IPS-NIHi7 (cell line): ENCODE data around the gene ITGAD.
A peak's percentile ranks its signal among the peaks of the same experiment; 100 is the strongest.

Experiments
- DNase-seq: peaks from one replicate; pipeline ENCODE4 v3.0.0; 2012; ENCODE audit warnings: mixed read lengths; ENCODE audit errors: extremely low spot score

Gene ITGAD

GRCh38 chr16:31365131-31365865 is 27.8 kb upstream of the ITGAD start:
- no peak for DNase-seq

DNA sequence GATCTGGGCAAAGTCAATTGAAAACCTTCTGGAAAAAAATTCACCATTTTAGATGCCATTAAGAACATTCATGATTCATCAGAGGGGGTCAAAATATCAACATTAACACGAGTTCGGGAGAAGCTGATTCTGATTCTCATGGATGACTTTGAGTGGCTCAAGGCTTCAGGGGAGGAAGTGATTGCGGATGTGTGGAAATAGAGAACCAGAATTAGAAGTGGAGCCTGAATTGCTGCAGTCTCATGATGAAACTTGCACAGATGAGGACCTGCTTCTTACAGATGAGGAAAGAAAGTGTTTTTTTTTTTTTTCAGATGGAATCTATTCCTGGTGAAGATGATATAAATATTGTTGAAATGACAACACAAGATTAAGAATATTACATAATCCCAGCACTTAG is 25.3 kb upstream of the ITGAD start:
- no peak for DNase-seq

DNA sequence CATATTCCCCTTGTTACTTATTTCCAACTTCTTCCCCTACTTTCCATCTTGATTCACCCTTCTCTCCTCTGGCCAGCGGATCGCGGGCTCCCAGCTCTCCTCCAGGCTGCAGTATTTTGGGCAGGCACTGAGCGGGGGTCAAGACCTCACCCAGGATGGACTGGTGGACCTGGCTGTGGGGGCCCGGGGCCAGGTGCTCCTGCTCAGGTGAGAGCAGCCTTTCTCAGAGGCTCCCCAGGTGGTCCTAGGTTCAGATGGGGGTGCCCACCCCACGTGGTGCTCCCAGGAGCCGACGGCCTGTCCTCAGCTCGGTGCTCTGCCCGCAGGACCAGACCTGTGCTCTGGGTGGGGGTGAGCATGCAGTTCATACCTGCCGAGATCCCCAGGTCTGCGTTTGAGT is 22.1 kb upstream of the ITGAD start:
- no peak for DNase-seq

- DNase-seq, result no peak
Measured at GRCh38 chr16:31371619-31372484, 21.3 kb upstream of the ITGAD start.

- no peak for DNase-seq
Measured at GRCh38 chr16:31373235-31373634, 19.9 kb upstream of the ITGAD start.

DNA sequence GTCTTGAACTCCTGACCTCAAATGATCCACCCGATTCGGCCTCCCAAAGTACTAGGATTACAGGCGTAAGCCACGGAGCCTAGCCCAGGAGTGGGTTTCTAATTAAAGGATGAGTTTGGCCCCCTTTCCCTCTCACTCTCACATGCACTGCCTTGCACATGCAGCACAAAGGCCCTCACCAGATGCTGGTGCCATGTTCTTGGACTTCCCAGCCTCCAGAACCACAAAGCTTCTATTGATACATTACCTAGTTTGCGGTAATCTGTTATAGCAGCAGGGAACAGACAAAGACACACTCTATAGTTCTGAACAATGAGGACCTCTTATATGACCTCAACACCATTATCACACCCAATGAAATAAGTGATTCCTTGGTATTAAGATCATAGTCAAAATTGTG is 17.9 kb upstream of the ITGAD start:
- DNase-seq, result no peak

GRCh38 chr16:31376705-31377104 is 16.4 kb upstream of the ITGAD start:
- no peak for DNase-seq

- DNase-seq, result no peak
Measured at GRCh38 chr16:31377210-31377903, 15.8 kb upstream of the ITGAD start.

DNA sequence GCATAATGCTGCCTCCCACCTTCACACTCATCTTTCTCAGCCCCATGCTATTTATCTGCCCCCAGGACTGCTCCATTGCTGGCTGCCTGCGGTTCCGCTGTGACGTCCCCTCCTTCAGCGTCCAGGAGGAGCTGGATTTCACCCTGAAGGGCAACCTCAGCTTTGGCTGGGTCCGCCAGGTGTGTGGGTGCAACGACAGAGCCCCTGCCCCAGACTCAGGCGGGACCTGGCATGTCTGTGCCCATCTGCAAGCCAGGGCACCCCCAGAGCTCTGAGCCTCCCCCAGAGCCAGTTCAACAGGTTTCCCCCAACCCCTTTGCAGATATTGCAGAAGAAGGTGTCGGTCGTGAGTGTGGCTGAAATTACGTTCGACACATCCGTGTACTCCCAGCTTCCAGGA is 12.9 kb upstream of the ITGAD start:
- DNase-seq, result no peak

DNA sequence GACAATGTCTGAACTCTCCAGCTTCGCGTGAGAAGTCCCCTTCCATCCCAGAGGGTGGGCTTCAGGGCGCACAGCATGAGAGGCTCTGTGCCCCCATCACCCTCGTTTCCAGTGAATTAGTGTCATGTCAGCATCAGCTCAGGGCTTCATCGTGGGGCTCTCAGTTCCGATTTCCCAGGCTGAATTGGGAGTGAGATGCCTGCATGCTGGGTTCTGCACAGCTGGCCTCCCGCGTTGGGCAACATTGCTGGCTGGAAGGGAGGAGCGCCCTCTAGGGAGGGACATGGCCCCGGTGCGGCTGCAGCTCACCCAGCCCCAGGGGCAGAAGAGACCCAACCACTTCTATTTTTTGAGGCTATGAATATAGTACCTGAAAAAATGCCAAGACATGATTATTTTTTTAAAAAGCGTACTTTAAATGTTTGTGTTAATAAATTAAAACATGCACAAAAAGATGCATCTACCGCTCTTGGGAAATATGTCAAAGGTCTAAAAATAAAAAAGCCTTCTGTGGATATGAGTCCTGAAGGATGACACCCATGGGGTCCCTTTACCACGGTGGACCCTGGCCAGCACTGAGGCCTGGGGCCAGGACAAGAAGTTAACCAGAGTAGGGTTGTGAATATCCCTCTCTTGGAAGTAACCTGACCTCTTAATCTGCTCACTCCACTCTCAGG is 10.5 kb upstream of the ITGAD start:
- peak; percentile 93 for DNase-seq

DNA sequence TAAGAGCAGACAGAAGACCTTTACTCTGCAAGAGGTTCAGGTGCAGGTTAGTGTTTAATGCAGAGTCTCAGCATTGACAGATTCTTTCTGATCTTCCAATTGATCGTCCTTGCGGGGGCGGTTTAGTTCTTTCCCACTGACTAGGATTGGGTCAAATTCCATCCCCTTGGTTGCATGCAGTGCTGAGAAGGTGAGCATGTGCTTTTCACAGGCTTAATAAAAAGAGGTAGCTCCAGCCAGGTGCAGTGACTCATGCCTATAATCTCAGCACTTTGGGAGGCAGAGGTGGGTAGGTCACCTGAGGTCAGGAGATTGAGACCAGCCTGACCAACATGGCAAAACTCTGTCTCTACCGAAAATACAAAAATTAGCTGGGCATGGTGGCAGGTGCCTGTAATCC is 7.5 kb upstream of the ITGAD start:
- no peak for DNase-seq

GRCh38 chr16:31386157-31386984 is 6.8 kb upstream of the ITGAD start:
- no peak for DNase-seq

- no peak for DNase-seq
Measured at GRCh38 chr16:31388535-31388934, 4.6 kb upstream of the ITGAD start.

DNA sequence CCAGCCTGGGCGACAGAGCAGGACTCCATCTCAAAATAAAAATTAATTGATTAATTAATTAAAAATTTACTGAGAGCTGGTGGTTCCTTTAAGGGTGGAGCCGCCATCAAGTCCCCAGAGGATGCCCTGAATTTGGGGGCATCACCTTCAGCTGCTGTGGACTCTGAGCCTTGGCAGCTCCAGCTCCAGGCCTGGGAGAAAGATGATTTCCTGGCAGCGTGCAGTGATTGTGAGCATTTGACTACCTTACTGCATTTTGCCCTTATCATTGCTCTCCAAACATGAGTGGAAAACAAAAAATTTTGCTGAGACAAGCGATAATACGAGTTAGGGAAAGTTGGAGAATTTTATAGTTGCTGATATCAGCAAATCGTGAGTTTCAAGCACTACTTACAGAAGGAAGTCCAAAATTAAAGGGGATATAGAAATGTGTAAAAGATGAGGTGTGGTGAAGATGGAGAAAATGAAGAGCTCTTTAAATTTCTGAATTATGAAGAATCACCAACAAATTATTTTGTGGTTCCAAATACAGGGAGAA is 2.6 kb upstream of the ITGAD start:
- no peak for DNase-seq

DNA sequence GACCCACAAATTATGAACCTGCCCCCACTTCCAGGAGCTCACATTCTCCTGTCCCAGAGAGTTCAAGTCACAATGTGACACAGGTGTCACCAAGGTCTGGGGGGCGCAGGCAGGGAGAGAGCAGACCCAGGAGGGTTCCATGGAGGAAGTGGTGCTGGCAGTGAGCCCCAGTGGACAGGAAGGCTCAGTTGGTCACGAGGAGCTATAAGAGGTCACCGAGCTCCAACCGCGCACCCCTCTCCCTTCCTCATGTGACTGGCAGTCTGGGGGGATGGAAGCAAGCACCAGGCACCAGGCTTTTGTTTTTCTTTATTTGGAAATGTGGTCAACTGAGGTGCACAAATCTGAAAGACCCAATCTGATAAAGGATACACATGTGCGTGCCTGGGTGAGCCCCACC is 2.5 kb downstream of the ITGAD start:
- DNase-seq, result no peak

- no peak for DNase-seq
Measured at GRCh38 chr16:31397096-31397660, 4.0 kb downstream of the ITGAD start.

DNA sequence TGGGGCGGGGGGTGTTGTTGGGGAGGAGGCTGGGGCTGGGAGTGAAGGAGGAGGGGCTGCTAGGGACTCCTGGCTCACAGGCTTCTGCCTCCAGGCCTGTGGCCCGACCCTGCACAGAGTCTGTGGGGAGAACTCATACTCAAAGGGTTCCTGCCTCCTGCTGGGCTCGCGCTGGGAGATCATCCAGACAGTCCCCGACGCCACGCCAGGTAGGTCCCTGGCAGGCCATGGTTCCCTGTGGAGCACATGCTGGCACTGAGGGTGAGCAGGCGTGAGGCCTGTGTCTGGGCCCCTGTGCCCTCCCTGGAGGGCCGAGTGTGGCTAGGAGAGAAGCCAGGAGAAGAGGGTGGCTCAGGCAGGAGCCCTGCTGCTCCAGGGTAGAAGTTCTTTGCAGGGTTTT is 4.6 kb downstream of the ITGAD start:
- no peak for DNase-seq

DNA sequence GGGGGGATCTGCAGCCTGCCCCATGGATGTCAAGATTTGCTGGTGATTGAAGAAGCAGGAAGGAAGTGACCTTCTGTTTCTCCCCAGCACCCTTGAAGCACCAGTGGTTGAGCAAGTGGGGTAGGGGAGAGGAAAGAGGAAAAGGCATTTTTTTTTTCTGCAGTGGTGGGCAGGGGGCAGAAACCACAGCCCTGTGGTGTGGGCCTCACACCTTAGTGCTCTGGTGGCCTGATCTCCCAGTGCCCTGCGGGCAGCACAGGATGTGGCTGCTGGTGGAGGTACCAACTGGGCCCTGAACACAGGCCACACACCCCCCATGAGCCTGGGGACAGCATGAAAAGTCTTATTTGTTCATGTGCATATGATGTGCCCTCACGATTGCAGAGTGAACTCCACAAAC is 7.1 kb downstream of the ITGAD start:
- no peak for DNase-seq

GRCh38 chr16:31401436-31401835 is 8.3 kb downstream of the ITGAD start:
- DNase-seq, result no peak

DNA sequence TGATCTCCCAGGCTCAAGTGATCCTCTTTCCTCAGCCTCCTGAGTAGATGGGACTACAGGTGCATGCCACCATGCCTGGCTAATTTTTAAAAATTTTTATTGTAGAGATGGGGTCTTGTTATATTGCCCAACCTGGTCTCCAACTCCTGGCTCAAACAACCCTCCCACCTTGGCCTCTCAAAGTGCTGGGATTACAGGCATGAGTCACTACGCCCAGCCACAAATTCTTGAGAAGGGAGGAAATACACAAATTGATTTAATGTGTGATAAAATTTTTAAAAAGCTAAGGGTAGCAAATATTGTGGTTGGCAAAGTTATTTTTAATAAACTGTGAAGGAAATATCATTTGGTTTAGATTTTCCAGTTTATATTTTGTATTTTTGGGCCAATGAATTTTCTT is 9.6 kb downstream of the ITGAD start:
- DNase-seq, result no peak
